GM12874 (cell line): ENCODE data around the gene CMTM3.
A peak's percentile ranks its signal among the peaks of the same experiment; 100 is the strongest.

Experiments used
- TF ChIP-seq, protein P1 (sequence below): IDR thresholded peaks from 2 replicates; pipeline ENCODE4 v1.5.1; 2011; ENCODE audit warnings: low read depth, mild to moderate bottlenecking, control low read depth, low read length, moderate library complexity; ENCODE audit not compliant: insufficient read depth

Gene CMTM3

DNA sequence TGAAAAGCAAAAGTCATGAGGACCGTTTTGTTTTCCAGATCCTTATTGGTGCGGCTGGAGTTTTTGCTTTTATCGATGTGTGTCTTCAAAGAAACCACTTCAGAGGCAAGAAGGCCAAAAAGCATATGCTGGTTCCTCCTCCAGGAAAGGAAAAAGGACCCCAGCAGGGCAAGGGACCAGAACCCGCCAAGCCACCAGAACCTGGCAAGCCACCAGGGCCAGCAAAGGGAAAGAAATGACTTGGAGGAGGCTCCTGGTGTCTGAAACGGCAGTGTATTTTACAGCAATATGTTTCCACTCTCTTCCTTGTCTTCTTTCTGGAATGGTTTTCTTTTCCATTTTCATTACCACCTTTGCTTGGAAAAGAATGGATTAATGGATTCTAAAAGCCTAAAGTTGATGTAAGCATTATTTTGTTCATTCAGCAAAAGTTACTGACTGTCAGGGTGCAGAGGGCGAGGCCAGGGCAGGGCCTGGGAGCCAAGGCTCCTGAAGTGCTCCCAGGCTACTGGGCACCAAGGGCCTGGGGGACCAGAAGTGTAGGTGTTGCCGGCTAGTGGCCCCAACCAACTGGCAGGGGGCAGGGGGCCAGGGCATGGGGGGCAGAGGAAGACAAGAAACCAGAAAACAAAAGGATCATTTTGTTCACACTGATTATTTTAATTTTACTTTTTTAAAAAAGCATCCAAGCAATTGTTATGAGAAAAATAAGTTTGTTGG, 16.5 kb upstream of the CMTM3 start:
- TF ChIP-seq, protein P1, sequence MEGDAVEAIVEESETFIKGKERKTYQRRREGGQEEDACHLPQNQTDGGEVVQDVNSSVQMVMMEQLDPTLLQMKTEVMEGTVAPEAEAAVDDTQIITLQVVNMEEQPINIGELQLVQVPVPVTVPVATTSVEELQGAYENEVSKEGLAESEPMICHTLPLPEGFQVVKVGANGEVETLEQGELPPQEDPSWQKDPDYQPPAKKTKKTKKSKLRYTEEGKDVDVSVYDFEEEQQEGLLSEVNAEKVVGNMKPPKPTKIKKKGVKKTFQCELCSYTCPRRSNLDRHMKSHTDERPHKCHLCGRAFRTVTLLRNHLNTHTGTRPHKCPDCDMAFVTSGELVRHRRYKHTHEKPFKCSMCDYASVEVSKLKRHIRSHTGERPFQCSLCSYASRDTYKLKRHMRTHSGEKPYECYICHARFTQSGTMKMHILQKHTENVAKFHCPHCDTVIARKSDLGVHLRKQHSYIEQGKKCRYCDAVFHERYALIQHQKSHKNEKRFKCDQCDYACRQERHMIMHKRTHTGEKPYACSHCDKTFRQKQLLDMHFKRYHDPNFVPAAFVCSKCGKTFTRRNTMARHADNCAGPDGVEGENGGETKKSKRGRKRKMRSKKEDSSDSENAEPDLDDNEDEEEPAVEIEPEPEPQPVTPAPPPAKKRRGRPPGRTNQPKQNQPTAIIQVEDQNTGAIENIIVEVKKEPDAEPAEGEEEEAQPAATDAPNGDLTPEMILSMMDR = no peak

GRCh38 chr16:66588981-66589713, 15.4 kb upstream of the CMTM3 start:
- TF ChIP-seq, protein P1 = peak; percentile 96

- TF ChIP-seq, protein P1 = no peak
Observed at GRCh38 chr16:66590322-66590721, 14.2 kb upstream of the CMTM3 start.

GRCh38 chr16:66591018-66591417, 13.5 kb upstream of the CMTM3 start:
- TF ChIP-seq, protein P1 = no peak

DNA sequence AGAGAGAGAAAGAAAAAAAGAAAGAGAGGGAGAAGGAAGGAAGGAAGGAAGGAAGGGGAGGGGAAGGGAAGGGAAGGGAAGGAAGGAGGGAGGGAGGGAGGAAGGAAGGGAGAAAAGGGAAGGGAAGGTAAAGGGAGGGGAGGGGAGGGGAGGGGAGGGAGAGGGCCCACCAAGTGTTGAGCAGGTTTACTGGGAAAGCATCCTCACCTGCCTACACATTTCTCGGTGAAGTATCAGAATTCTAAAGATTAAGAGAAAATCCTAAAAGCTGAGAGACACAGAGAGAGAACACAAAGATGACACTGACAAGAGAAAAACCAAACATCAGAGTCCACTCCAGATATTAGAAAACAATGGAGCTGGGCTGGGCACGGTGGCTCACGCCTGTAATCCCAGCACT, 12.3 kb upstream of the CMTM3 start:
- TF ChIP-seq, protein P1 = no peak

DNA sequence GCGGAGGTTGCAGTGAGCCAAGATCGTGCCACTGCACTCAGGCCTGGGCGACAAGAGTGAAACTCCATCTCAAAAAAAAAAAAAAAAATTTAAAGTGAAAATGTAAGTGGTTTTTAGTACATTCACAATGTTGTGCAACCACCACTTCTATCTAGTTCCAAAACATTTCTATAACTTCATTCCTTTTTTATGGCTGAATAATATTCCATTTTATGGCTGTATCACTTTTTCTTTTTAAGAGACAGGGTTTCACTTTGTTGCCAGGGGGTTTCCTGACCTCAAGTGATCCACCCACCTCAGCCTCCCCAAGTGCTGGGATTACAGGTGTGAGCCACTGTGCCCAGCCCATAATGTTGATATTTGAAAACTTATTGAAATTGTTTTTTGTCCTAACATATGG, 11.7 kb upstream of the CMTM3 start:
- TF ChIP-seq, protein P1 = no peak

DNA sequence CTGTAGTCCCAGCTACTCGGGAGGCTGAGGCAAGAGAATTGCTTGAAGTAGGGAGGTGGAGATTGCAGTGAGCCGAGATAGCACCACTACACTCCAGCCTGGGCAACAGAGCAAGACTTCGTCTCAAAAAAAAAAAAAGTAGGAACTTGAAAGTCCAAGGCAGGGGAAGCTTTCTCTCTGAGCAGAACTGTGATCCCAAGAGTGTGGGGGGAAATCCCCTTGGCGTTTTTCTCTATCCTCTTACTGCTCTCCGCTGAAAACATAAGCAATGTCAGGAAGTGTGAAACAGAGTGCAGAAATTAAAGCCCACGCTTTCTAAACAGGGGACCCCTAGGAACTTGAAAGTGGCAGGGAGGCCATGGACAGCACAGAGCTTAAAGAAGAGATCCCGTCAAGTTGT, 9.8 kb upstream of the CMTM3 start:
- TF ChIP-seq, protein P1 = no peak
